GM23338 (cell line): ENCODE measurements around the gene TCF12. TPM values are rescaled to one million over a fixed set of nuclear protein-coding genes. Genes with fewer than 3 reads are reported as not detected.
A peak's percentile ranks its signal among the peaks of the same experiment; 100 is the strongest.

Experiments
- ATAC-seq: fragments of 200-7000 bp; cut with Tn5 transposase; 3 replicates; pipeline ENCODE4 v1.9.1; 2020
- DNase-seq: peaks from one replicate; pipeline ENCODE4 v3.0.0-alpha.2; 2015; ENCODE audit warnings: low spot score
- H2AFZ ChIP-seq: fragments of 200-600 bp; sonication (generic); 2 replicates; pipeline ENCODE4 v1.8.0; 2016; ENCODE audit warnings: antibody characterized with exemption, mild to moderate bottlenecking, moderate library complexity
- H3F3A ChIP-seq: fragments of 200-600 bp; sonication (generic); replicated peaks from 2 replicates; pipeline ENCODE4 v1.8.0; 2017; ENCODE audit warnings: antibody characterized with exemption, mixed run types, low read depth
- H3K27ac ChIP-seq: fragments of 200-600 bp; sonication (generic); 2 replicates; pipeline ENCODE4 v1.6.1; 2016; ENCODE audit warnings: low read depth
- H3K27me3 ChIP-seq: fragments of 200-600 bp; sonication (generic); 2 replicates; pipeline ENCODE4 v1.8.0; 2016; ENCODE audit warnings: mild to moderate bottlenecking, mixed run types, moderate library complexity; ENCODE audit not compliant: insufficient read depth
- H3K36me3 ChIP-seq: fragments of 200-600 bp; sonication (generic); 2 replicates; pipeline ENCODE4 v1.8.0; 2016; ENCODE audit warnings: mild to moderate bottlenecking; ENCODE audit not compliant: insufficient read depth
- H3K4me1 ChIP-seq: fragments of 200-600 bp; sonication (generic); 2 replicates; pipeline ENCODE4 v1.8.0; 2016; ENCODE audit warnings: mild to moderate bottlenecking, moderate library complexity; ENCODE audit not compliant: insufficient read depth
- H3K4me2 ChIP-seq: fragments of 200-600 bp; sonication (generic); 2 replicates; pipeline ENCODE4 v1.7.1; 2017; ENCODE audit warnings: mixed run types
- H3K4me3 ChIP-seq: fragments of 200-600 bp; sonication (generic); 2 replicates; pipeline ENCODE4 v1.6.1; 2016; ENCODE audit warnings: mixed run types
- H3K79me2 ChIP-seq: fragments of 200-600 bp; sonication (generic); replicated peaks from 2 replicates; pipeline ENCODE4 v1.8.0; 2017; ENCODE audit warnings: mild to moderate bottlenecking; ENCODE audit not compliant: insufficient read depth
- H3K9me2 ChIP-seq: fragments of 200-600 bp; sonication (generic); 2 replicates; pipeline ENCODE4 v1.8.0; 2017; ENCODE audit not compliant: insufficient read depth
- H4K20me1 ChIP-seq: fragments of 200-600 bp; sonication (generic); replicated peaks from 2 replicates; pipeline ENCODE4 v1.8.0; 2017; ENCODE audit warnings: mild to moderate bottlenecking; ENCODE audit not compliant: insufficient read depth
- H3K27ac Mint-ChIP-seq: 2 replicates; pipeline ENCODE4 v1.8.0; 2020; ENCODE audit warnings: inconsistent platforms, mild to moderate bottlenecking, moderate library complexity, mixed read lengths
- H3K27me3 Mint-ChIP-seq: 3 replicates; pipeline ENCODE4 v1.8.0; 2022; ENCODE audit warnings: low read depth, mild to moderate bottlenecking, moderate library complexity, mixed read lengths, inconsistent platforms; ENCODE audit not compliant: insufficient read depth, poor library complexity
- H3K36me3 Mint-ChIP-seq: 3 replicates; pipeline ENCODE4 v1.8.0; 2021; ENCODE audit warnings: low read depth, mild to moderate bottlenecking, inconsistent platforms, moderate library complexity, mixed read lengths
- H3K4me1 Mint-ChIP-seq: 3 replicates; pipeline ENCODE4 v1.8.0; 2020; ENCODE audit warnings: mild to moderate bottlenecking, inconsistent platforms, mixed read lengths
- H3K4me3 Mint-ChIP-seq: 3 replicates; pipeline ENCODE4 v1.8.0; 2021; ENCODE audit warnings: moderate library complexity, mild to moderate bottlenecking, inconsistent platforms, mixed read lengths
- H3K9me3 Mint-ChIP-seq: 3 replicates; pipeline ENCODE4 v1.8.0; 2020; ENCODE audit warnings: moderate library complexity, mild to moderate bottlenecking, inconsistent platforms, mixed read lengths
- CREB1 ChIP-seq: fragments of 250-450 bp; sonication (Bioruptor Pico); IDR thresholded peaks from 2 replicates; pipeline ENCODE4 v1.5.0; 2020; ENCODE audit warnings: low read depth, mild to moderate bottlenecking, moderate library complexity
- CTCF ChIP-seq, 2 experiments: fragments of 200-600 bp in 1 of 2; sonication (generic) in 1 of 2; conservative IDR thresholded peaks; 2 replicates each; pipeline versions ENCODE4 v1.5.1 to v1.6.1; 2016 to 2017; ENCODE audit warnings: antibody characterized with exemption in 2 of 2, low read depth in 2 of 2, mild to moderate bottlenecking in 2 of 2, moderate library complexity in 1 of 2
- ETS1 ChIP-seq: IDR thresholded peaks from 2 replicates; pipeline ENCODE4 v1.6.1; 2016; ENCODE audit warnings: antibody characterized with exemption
- EZH2 ChIP-seq: fragments of 200-600 bp; sonication (generic); IDR thresholded peaks from one replicate; pipeline ENCODE4 v1.8.0; 2017; ENCODE audit warnings: antibody characterized with exemption, mild to moderate bottlenecking, low read depth; ENCODE audit not compliant: unreplicated experiment
- EZH2phosphoT487 ChIP-seq: fragments of 200-600 bp; sonication (generic); IDR thresholded peaks from one replicate; pipeline ENCODE4 v1.8.1; 2018; ENCODE audit warnings: antibody characterized with exemption; ENCODE audit not compliant: unreplicated experiment
- JUNB ChIP-seq: IDR thresholded peaks from one replicate; pipeline ENCODE4 v1.6.1; 2016; ENCODE audit warnings: antibody characterized with exemption; ENCODE audit not compliant: unreplicated experiment
- NANOG ChIP-seq: IDR thresholded peaks from 2 replicates; pipeline ENCODE4 v1.6.1; 2016; ENCODE audit warnings: antibody characterized with exemption, borderline replicate concordance
- POLR2AphosphoS5 ChIP-seq: IDR thresholded peaks from 2 replicates; pipeline ENCODE4 v1.6.1; 2016; ENCODE audit warnings: antibody characterized with exemption, low read depth
- REST ChIP-seq: IDR thresholded peaks from one replicate; pipeline ENCODE4 v1.6.1; 2018; ENCODE audit warnings: antibody characterized with exemption; ENCODE audit not compliant: unreplicated experiment
- STAT1 ChIP-seq: IDR thresholded peaks from one replicate; pipeline ENCODE4 v1.6.1; 2016; ENCODE audit warnings: antibody characterized with exemption; ENCODE audit not compliant: unreplicated experiment
- ZNF114 ChIP-seq: fragments of 250-450 bp; sonication (Bioruptor Pico); IDR thresholded peaks from 2 replicates; pipeline ENCODE4 v1.5.0; 2020; ENCODE audit warnings: mild to moderate bottlenecking, moderate library complexity
- ZNF331 ChIP-seq: fragments of 250-450 bp; sonication (Bioruptor Pico); IDR thresholded peaks from 2 replicates; pipeline ENCODE4 v1.5.0; 2020; ENCODE audit warnings: low read depth, mild to moderate bottlenecking, moderate library complexity
- ZNF462 ChIP-seq: fragments of 250-450 bp; sonication (Bioruptor Pico); IDR thresholded peaks from 2 replicates; pipeline ENCODE4 v1.5.0; 2020; ENCODE audit warnings: mild to moderate bottlenecking, moderate library complexity
- polyA plus RNA-seq: library from polyadenylated mRNA; unstranded; fragments of >200 nt; fragmentation: Nextera tagmentation; extraction: Ambion mirVana; gene quantifications from 2 replicates; pipeline ENCODE4 v1.2.1, GENCODE V29; 2016
- total RNA-seq: library from RNA; depleted of rRNA; stranded (reverse); fragments of >200 nt; shearing (Covaris generic); gene quantifications from 2 replicates; pipeline ENCODE4 v1.2.3, GENCODE V29; 2014

Gene TCF12
- total and polyA plus RNA-seq, 2 experiments from 2014 or later = 27.6 to 104 TPM

GRCh38 chr15:56917652-56918045 lies 795 bp upstream of the TCF12 start:
- ATAC-seq = peak; percentile 2
- TF ChIP-seq CTCF (conservative IDR thresholded peaks at IDR 0.05; ENCODE audit: low read depth in 2 of 2) (no peak), NANOG (no peak), ETS1 (no peak), EZH2 (no peak), ZNF462 (CRISPR knock-in tag) (no peak), REST (no peak), JUNB (no peak), EZH2phosphoT487 (no peak), CREB1 (CRISPR knock-in tag) (no peak), POLR2AphosphoS5 (no peak), ZNF114 (CRISPR knock-in tag) (no peak), STAT1 (no peak), ZNF331 (CRISPR knock-in tag) (no peak)
- Histone ChIP-seq H3K4me2 (peak overlapping the region; percentile 87), H3K79me2 (peaks cover 37% of the 10 kb centered on the region), H3F3A (no peaks in the 10 kb centered on the region), H3K4me3 (peak overlapping the region; percentile 89), H3K36me3 (peaks cover 14% of the 10 kb centered on the region; the same call in 1 of the 2 replicates), H2AFZ (peak overlapping the region; percentile 87), H4K20me1 (no peaks in the 10 kb centered on the region), H3K27me3 (no peaks in the 10 kb centered on the region; the same call in 1 of the 2 replicates), H3K4me1 (peaks cover 27% of the 10 kb centered on the region), H3K9me2 (no peaks in the 10 kb centered on the region), H3K27ac (peak overlapping the region; percentile 67)
- peaks cover 24% of the 10 kb centered on the region for H3K4me1 Mint-ChIP-seq
- peaks cover 11% of the 10 kb centered on the region; the same call in 1 of the 3 replicates for H3K9me3 Mint-ChIP-seq
- H3K27me3 Mint-ChIP-seq = peaks cover 14% of the 10 kb centered on the region
- peak overlapping the region; percentile 79 for H3K4me3 Mint-ChIP-seq
- H3K27ac Mint-ChIP-seq = 0 out of 2 replicates have a peak overlapping the region, but pooled peaks have one; percentile 62
- no peak for DNase-seq
- peaks cover 35% of the 10 kb centered on the region for H3K36me3 Mint-ChIP-seq
